ENCODE data around the gene NFATC2. TPM values are rescaled to one million over a fixed set of nuclear protein-coding genes. Genes with fewer than 3 reads are reported as not detected.

The NFATC2 gene
- total RNA-seq, 1 donor from 2014 or later: 1.9 TPM

DNA sequence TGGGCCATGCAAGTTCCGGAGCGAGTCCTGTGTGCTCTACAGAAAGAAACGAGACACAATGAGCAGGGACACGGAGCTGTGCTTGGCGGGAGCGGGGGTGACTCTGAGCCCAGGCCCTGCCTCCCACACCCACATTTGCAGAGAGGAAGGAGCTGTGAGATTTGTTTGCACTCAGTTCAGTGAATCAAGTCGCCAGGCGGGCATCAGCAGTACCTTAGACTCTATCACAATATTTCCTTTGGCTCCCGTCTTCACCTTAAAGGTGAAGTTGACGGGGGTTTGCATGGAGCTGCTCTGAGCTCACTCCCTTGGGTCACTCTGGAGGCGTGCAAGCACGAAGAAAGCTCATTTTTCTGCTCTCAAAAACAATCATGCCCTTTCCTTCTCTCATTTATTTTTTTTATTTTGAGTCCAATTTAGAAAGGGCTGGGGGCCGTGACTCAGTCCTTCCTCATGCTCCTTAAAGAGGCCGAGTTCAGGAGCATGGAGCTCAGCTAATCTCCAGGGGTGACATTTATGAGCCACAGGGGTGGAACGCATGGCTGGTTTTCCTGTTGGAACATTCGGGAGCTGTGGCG is 188.2 kb downstream of the NFATC2 start:
- Mint-ChIP-seq H3K4me3 (no peak overlapping the region), H3K27me3 (ENCODE audit: low read depth) (peaks cover 2% of the 10 kb centered on the region), H3K4me1 (no peaks in the 10 kb centered on the region), H3K9me3 (peaks cover 3% of the 10 kb centered on the region), H3K27ac (ENCODE audit: unreplicated experiment) (peak overlapping the region; percentile 27), H3K36me3 (ENCODE audit: low read depth) (no peaks in the 10 kb centered on the region)
- TF ChIP-seq, protein P1, sequence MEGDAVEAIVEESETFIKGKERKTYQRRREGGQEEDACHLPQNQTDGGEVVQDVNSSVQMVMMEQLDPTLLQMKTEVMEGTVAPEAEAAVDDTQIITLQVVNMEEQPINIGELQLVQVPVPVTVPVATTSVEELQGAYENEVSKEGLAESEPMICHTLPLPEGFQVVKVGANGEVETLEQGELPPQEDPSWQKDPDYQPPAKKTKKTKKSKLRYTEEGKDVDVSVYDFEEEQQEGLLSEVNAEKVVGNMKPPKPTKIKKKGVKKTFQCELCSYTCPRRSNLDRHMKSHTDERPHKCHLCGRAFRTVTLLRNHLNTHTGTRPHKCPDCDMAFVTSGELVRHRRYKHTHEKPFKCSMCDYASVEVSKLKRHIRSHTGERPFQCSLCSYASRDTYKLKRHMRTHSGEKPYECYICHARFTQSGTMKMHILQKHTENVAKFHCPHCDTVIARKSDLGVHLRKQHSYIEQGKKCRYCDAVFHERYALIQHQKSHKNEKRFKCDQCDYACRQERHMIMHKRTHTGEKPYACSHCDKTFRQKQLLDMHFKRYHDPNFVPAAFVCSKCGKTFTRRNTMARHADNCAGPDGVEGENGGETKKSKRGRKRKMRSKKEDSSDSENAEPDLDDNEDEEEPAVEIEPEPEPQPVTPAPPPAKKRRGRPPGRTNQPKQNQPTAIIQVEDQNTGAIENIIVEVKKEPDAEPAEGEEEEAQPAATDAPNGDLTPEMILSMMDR (conservative IDR thresholded peaks at IDR 0.05): no peak
- no peak for DNase-seq (ENCODE audit: low read depth, low spot score)

DNA sequence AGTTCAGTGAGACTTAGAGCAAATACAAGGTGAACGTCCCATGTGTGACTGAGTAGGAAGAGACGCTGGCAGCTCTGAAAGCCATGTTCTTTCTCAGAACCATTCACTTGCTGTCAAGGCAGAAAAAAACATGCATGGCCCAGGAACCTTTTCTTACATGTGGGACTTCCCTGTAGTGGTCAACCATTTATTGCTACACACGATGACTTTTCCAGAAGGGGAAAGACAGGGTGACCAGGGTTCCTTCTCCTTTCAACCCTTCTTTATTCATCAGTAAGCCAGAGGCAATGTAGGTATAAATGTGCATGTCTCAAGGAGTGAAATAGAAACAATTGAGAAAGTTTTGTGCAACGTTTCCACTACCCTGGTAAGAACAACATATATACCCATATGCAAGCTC is 189.0 kb downstream of the NFATC2 start:
- Mint-ChIP-seq H3K9me3 (peaks cover 3% of the 10 kb centered on the region), H3K27me3 (ENCODE audit: low read depth) (peaks cover 5% of the 10 kb centered on the region), H3K4me3 (no peak overlapping the region), H3K27ac (ENCODE audit: unreplicated experiment) (no peak overlapping the region), H3K36me3 (ENCODE audit: low read depth) (no peaks in the 10 kb centered on the region), H3K4me1 (no peaks in the 10 kb centered on the region)
- TF ChIP-seq, protein P1 (conservative IDR thresholded peaks at IDR 0.05): no peak
- DNase-seq (ENCODE audit: low read depth, low spot score): no peak

DNA sequence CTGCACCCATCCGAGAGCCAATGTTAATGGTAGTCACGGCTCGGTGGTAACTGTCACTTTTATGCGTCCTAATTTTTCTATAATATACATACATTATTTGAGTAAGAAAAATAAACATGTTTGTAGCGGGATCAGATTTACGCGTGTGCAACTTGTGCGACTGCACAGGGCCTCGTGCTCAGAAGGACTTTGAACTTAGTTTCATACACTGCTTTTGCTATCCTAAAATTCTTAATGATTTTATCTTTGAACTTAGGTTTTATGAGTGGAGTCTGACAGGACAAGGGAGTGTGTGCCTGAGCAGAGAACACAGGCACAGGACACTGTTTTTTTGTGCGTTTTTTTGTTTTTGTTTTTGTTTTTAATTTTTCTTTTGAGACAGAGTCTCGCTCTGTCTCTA is 189.7 kb downstream of the NFATC2 start:
- no peak for DNase-seq (ENCODE audit: low read depth, low spot score)
- Mint-ChIP-seq H3K4me1 (no peaks in the 10 kb centered on the region), H3K27ac (ENCODE audit: unreplicated experiment) (no peak overlapping the region), H3K27me3 (ENCODE audit: low read depth) (peaks cover 5% of the 10 kb centered on the region), H3K4me3 (no peak overlapping the region), H3K36me3 (ENCODE audit: low read depth) (no peaks in the 10 kb centered on the region), H3K9me3 (peaks cover 3% of the 10 kb centered on the region)
- TF ChIP-seq, protein P1 (conservative IDR thresholded peaks at IDR 0.05): no peak

DNA sequence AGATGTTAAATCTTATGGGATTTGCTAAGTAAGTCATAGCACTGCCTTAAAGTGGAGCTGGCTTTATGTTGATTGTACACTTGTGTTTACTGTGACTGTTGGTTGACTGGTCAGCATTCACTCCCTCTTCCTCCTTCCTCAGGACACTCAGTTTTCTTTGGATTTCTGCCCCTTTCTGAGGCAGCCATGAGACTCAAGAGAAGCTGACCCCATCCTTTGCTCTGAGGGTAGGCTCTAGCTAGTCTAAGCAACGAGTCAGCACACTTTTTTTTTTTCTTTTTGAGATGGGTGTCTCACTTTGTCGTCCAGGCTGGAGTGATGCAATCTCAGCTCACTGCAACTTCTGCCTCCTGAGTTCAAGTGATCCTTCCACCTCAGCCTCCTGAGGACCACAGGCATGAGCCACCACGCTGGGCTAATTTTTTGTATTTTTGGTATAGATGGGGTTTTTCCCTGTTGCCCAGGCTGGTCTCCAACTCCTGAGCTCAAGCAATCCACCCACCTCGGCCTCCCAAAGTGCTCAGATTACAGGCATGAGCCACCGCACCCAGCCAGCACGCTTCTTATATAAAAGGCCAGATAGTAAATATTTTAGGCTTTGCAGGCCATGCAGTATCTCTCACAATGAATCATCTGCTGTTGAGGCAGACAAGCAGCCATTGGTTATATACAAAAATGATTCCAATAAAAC is 191.4 kb downstream of the NFATC2 start:
- Mint-ChIP-seq H3K9me3 (no peaks in the 10 kb centered on the region), H3K4me1 (no peaks in the 10 kb centered on the region), H3K27ac (ENCODE audit: unreplicated experiment) (peak overlapping the region; percentile 25), H3K27me3 (ENCODE audit: low read depth) (peaks cover 8% of the 10 kb centered on the region), H3K4me3 (no peak overlapping the region), H3K36me3 (ENCODE audit: low read depth) (no peaks in the 10 kb centered on the region)
- DNase-seq (ENCODE audit: low read depth, low spot score): no peak
- TF ChIP-seq, protein P1 (conservative IDR thresholded peaks at IDR 0.05): no peak

DNA sequence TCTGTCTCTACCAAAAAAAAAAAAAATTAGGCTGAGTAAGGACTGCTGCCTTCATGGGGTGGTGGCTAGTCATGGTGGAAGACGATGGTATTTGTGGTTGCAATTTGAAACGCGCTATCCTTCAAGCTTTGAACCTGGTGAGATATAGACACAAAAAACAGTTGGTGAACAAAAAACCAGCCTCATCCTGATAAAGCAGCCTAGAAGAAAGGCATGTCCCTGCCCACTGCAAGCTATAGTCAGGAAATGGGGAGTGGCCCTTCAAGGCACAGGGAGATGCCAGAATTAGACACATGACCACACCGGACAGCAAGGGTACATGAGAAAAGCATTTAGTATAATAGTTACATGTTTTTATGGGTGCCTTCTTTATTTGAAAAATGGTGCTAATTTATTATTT is 193.6 kb downstream of the NFATC2 start:
- H3K27ac Mint-ChIP-seq (ENCODE audit: unreplicated experiment): no peak overlapping the region
- no peak overlapping the region for H3K4me3 Mint-ChIP-seq
- H3K36me3 Mint-ChIP-seq (ENCODE audit: low read depth): no peaks in the 10 kb centered on the region
- no peak for DNase-seq (ENCODE audit: low read depth, low spot score)
- no peaks in the 10 kb centered on the region for H3K4me1 Mint-ChIP-seq
- TF ChIP-seq, protein P1 (conservative IDR thresholded peaks at IDR 0.05): no peak
- peaks cover 8% of the 10 kb centered on the region for H3K27me3 Mint-ChIP-seq (ENCODE audit: low read depth)
- no peaks in the 10 kb centered on the region for H3K9me3 Mint-ChIP-seq
